ENCODE results near the gene RAB3GAP2.

DNA sequence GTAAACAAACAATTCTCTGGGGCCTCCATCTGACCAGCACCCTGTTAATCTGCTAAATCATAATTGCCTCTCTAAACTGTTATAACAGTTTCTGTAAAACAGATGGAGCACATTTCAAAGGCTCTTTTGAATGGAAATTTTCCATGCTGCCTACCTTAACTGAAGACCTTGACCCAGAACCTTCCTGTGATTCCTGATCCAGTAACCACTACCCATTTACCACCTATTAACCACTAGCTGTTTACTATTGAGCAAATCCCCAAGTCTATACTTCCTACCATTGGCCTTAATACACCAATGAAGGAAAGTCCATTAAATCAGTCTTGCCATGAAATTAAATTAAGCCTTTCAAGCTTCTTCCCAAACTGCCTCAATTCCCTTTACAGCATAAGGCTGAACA, 46.3 kb downstream of the RAB3GAP2 start:
- no peak for TF ChIP-seq YY1 (IDR thresholded peaks at IDR 0.05; ENCODE audit: insufficient read depth, insufficient read length)
- no peak for TF ChIP-seq ZNF274 (IDR thresholded peaks at IDR 0.05; ENCODE audit: low read depth, low read length)
